Progenitor cell of endocrine pancreas (in vitro differentiated cells): ENCODE data around the gene LRP2BP. TPM values are rescaled to one million over a fixed set of nuclear protein-coding genes. Genes with fewer than 3 reads are reported as not detected.

Source experiments
- DNase-seq: peaks from one replicate; pipeline ENCODE4 v3.0.0; 2021; ENCODE audit warnings: low spot score; ENCODE audit not compliant: unreplicated experiment
- H3K27ac Mint-ChIP-seq: 2 replicates; pipeline ENCODE4 v1.8.0; 2021; ENCODE audit warnings: mild to moderate bottlenecking, moderate library complexity, mixed read lengths
- H3K27me3 Mint-ChIP-seq: 2 replicates; pipeline ENCODE4 v1.8.0; 2021; ENCODE audit warnings: mixed read lengths
- H3K36me3 Mint-ChIP-seq: 2 replicates; pipeline ENCODE4 v1.8.0; 2022; ENCODE audit warnings: mixed read lengths; ENCODE audit not compliant: insufficient read depth
- H3K4me1 Mint-ChIP-seq: 2 replicates; pipeline ENCODE4 v1.8.0; 2021; ENCODE audit warnings: low read depth, mixed read lengths
- H3K4me3 Mint-ChIP-seq: 2 replicates; pipeline ENCODE4 v1.8.0; 2021; ENCODE audit warnings: low read depth, mild to moderate bottlenecking, moderate library complexity, mixed read lengths
- H3K9me3 Mint-ChIP-seq: 2 replicates; pipeline ENCODE4 v1.8.0; 2021; ENCODE audit warnings: low read depth, mixed read lengths
- CTCF ChIP-seq: fragments of 200-600 bp; sonication (generic); IDR thresholded peaks from one replicate; pipeline ENCODE4 v1.5.0; 2021; ENCODE audit warnings: antibody characterized with exemption, mild to moderate bottlenecking; ENCODE audit not compliant: unreplicated experiment
- total RNA-seq: library from RNA; stranded (reverse); gene quantifications from 2 replicates; pipeline ENCODE4 v1.2.1, GENCODE V29; 2021

Gene LRP2BP
- total RNA-seq, 1 donor from 2014 or later: 0.17 TPM

DNA sequence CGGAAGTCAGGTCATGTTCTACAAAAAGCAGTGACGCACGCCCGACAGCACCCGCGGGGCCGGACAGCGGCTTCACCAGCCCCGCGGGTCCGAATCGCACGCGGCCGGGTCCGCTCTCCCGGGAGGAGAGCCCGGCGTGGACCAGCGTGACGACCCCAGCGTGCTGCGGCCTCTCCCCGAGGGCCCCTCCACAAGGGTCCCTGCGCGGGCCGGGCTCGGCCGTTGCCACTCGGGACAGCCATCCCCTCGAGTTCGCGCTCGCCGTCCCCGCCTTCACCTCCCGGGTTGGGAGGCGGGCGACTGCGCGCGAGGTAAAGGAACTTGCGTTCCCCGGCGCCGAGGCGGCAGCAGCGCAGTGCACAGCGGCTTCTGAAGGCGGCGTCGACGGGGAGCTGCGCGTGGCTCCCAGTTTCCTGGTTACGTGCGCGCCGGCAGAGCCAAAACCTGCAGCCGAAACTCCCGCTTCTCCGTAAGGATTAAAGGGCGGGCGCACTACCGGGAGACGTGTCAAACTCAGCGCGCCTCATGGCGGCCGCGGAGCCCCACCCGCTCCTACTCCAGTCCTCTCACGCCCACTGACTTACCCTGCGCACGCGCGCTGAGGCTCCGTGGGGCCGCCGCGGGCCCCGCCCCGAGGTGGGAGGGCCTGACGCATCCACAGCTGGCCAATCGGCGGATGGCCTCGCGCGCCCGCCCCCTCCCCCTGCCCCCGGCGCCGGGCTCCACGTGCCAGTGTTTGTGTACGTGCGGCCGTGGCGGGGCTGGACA lies 416 bp upstream of the LRP2BP start:
- no peak for TF ChIP-seq CTCF
- Mint-ChIP-seq H3K27ac (peak overlapping the region; percentile 98), H3K9me3 (no peaks in the 10 kb centered on the region), H3K27me3 (peaks cover 14% of the 10 kb centered on the region), H3K4me1 (peaks cover 10% of the 10 kb centered on the region), H3K4me3 (peak overlapping the region; percentile 83), H3K36me3 (peaks cover 8% of the 10 kb centered on the region)
- DNase-seq: peak; percentile 94

DNA sequence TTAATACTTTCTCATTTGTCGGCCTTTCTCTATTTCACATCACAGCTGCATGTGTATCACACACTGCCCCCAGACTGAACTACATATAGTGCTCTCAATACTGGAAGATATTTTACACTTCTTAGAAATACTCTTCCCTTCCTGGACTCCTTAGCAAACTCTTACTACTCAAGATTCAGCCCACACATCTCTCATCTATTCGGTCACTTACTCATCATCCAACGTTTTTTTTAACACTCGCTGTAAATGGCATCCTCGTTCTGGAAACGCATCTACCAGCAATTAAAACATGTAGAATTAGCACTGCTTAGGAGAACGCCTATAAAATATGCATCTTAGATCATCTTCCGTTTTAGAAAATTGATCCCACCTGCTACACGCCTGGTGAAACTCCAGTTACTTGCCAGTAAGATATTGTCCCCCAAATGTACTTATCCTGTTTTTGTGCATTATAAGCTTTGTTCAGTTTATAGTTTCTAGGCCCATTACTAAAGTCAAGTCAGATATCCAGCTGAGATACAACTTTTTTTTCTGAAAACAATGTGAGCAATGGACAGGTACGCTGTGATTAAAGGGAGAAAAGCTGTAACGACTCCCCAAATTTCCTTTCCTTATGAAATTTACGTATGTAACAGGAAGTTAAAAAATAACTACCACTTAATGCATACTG lies 1.0 kb downstream of the LRP2BP start:
- TF ChIP-seq CTCF: no peak
- Mint-ChIP-seq H3K27ac (no peak overlapping the region), H3K4me3 (peak overlapping the region; percentile 1), H3K27me3 (peaks cover 14% of the 10 kb centered on the region), H3K9me3 (no peaks in the 10 kb centered on the region), H3K36me3 (peaks cover 3% of the 10 kb centered on the region), H3K4me1 (peaks cover 10% of the 10 kb centered on the region)
- no peak for DNase-seq

DNA sequence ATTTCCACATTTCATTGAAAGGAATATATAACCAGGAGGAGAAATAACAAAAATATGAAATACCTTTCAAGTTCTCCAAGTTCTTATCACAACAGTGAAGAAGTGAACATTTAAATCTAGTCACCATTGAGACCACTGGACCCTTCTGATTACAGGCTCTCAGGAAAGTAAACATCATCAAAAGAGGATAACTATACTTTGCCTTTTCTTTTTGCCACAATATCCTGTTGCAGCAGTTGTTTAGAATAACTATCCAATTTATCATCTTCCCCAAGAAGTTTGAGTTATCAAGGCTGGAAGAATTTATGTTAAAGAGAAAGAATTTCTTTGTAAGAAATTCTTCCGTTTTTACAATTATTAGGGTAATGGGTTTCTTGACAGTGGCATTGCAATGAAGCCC lies 3.6 kb downstream of the LRP2BP start:
- H3K27ac Mint-ChIP-seq: no peak overlapping the region
- no peak overlapping the region for H3K4me3 Mint-ChIP-seq
- no peak for TF ChIP-seq CTCF
- H3K9me3 Mint-ChIP-seq: no peaks in the 10 kb centered on the region
- peaks cover 14% of the 10 kb centered on the region for H3K27me3 Mint-ChIP-seq
- H3K36me3 Mint-ChIP-seq: no peaks in the 10 kb centered on the region
- H3K4me1 Mint-ChIP-seq: peaks cover 5% of the 10 kb centered on the region
- no peak for DNase-seq

- DNase-seq: no peak
- no peak for TF ChIP-seq CTCF
- peaks cover 14% of the 10 kb centered on the region for H3K27me3 Mint-ChIP-seq
- no peaks in the 10 kb centered on the region for H3K36me3 Mint-ChIP-seq
- H3K9me3 Mint-ChIP-seq: no peaks in the 10 kb centered on the region
- no peak overlapping the region for H3K4me3 Mint-ChIP-seq
- H3K27ac Mint-ChIP-seq: no peak overlapping the region
- H3K4me1 Mint-ChIP-seq: peaks cover 2% of the 10 kb centered on the region
Measured at GRCh38 chr4:185390941-185391340, 4.8 kb downstream of the LRP2BP start.

DNA sequence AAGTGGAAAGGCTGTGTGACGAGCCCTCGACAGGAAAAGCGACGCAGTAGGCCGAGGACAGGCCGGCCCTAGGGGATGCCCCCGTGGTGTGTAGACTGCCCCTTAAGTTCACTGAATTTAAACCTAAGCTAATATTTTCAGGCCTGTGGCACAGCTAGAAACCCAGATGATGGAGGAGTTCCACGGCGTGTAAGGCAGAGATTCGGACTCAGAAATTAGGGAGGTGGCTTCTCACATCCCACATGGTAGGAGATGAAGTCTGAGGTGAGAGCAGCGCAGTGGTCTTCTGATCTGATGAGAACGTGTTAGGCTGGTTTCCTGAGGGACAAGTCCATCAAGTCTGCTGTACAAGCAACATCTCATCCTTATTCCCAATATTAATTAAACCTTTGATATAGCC lies 7.8 kb downstream of the LRP2BP start:
- no peak for TF ChIP-seq CTCF
- DNase-seq: no peak
- no peaks in the 10 kb centered on the region for H3K36me3 Mint-ChIP-seq
- H3K4me3 Mint-ChIP-seq: no peak overlapping the region
- no peaks in the 10 kb centered on the region for H3K4me1 Mint-ChIP-seq
- no peak overlapping the region for H3K27ac Mint-ChIP-seq
- H3K27me3 Mint-ChIP-seq: no peaks in the 10 kb centered on the region
- no peaks in the 10 kb centered on the region for H3K9me3 Mint-ChIP-seq
